HCT116 (cell line): ENCODE results near the gene CUL4A. TPM values are rescaled to one million over a fixed set of nuclear protein-coding genes. Genes with fewer than 3 reads are reported as not detected.
A peak's percentile ranks its signal among the peaks of the same experiment; 100 is the strongest.

Experiments used
- ATAC-seq: fragments of 200-7000 bp; cut with Tn5 transposase; 2 replicates; pipeline ENCODE4 v1.9.1; 2020; ENCODE audit warnings: mild to moderate bottlenecking, moderate library complexity
- BruUV-seq: library from RNA; stranded (reverse); fragments of 400-500 nt; replicated peaks from 2 replicates; lab custom pipeline; 2021; lab: Mats Ljungman, UMichigan
- CTCF ChIA-PET: fragments of 300-600 bp; sonication (Branson Sonifier 250); formaldehyde crosslinking; loops from one replicate; lab custom pipeline; 2021; ENCODE audit warnings: antibody characterized with exemption; lab: Charles Lee
- POLR2A ChIA-PET: fragments of 300-600, 350-600 bp; sonication (Branson Sonifier 250); formaldehyde crosslinking; loops from one replicate; lab custom pipeline; 2021; ENCODE audit warnings: antibody characterized with exemption; lab: Charles Lee
- RAD21 ChIA-PET, 2 experiments: fragments of 300-600 bp; sonication (Branson Sonifier 250); formaldehyde crosslinking; loops; one replicate each; lab custom pipeline; 2023; ENCODE audit warnings: low total read pairs in 2 of 2; ENCODE audit not compliant: uncharacterized antibody in 2 of 2, unreplicated experiment in 2 of 2, low non-redundant PET in 1 of 2; lab: Charles Lee
- DNase-seq: peaks from one replicate; pipeline ENCODE4 v3.0.0-alpha.2; 2010; ENCODE audit warnings: low read depth, low spot score
- H2AFZ ChIP-seq: fragments of 200-600 bp; shearing (Covaris generic), sonication (generic); 2 replicates; pipeline ENCODE4 v1.6.1; 2017; ENCODE audit warnings: low read depth, mixed run types, mixed read lengths, antibody characterized with exemption, low read length; ENCODE audit not compliant: poor library complexity, severe bottlenecking
- H3K27ac ChIP-seq: 2 replicates; pipeline ENCODE4 v1.5.1; 2012; ENCODE audit warnings: low read depth, low read length
- H3K27me3 ChIP-seq: fragments of 200-600 bp; sonication (generic); 2 replicates; pipeline ENCODE4 v1.6.1; 2016; ENCODE audit warnings: mixed run types, low read length, mixed read lengths; ENCODE audit not compliant: insufficient read depth
- H3K36me3 ChIP-seq, 2 experiments: fragments of 200-500 bp in 1 of 2; fragments of 200-600 bp in 1 of 2; sonication (Bioruptor generic) in 1 of 2; sonication (generic) in 1 of 2; 2 replicates each; pipeline versions ENCODE4 v1.5.1 to v1.6.1; 2014 to 2016; ENCODE audit warnings: low read length in 2 of 2, inconsistent platforms in 1 of 2, mixed read lengths in 1 of 2, mixed run types in 1 of 2; ENCODE audit not compliant: insufficient read depth in 2 of 2, control insufficient read depth in 1 of 2
- H3K4me1 ChIP-seq, 2 experiments: fragments of 200-600 bp in 1 of 2; sonication (generic) in 1 of 2; 2 replicates each; pipeline versions ENCODE4 v1.5.1 to v1.6.1; 2012 to 2017; ENCODE audit warnings: low read length in 2 of 2, inconsistent platforms in 1 of 2, mild to moderate bottlenecking in 1 of 2, mixed read lengths in 1 of 2, mixed run types in 1 of 2, moderate library complexity in 1 of 2; ENCODE audit not compliant: insufficient read depth in 2 of 2, control insufficient read depth in 1 of 2
- H3K4me2 ChIP-seq: fragments of 200-600 bp; sonication (generic); 2 replicates; pipeline ENCODE4 v1.6.1; 2017; ENCODE audit warnings: mixed run types, low read length, mixed read lengths
- H3K4me3 ChIP-seq, 2 experiments: fragments of 200-600 bp in 1 of 2; sonication (generic) in 1 of 2; replicated peaks in 1 of 2; 2 replicates each; pipeline ENCODE4 v1.5.1; 2011 to 2016; ENCODE audit warnings: low read length in 2 of 2, control low read depth in 1 of 2, low read depth in 1 of 2, mild to moderate bottlenecking in 1 of 2, mixed read lengths in 1 of 2, mixed run types in 1 of 2
- H3K79me2 ChIP-seq: fragments of 200-600 bp; sonication (generic); 2 replicates; pipeline ENCODE4 v1.6.1; 2017; ENCODE audit warnings: mild to moderate bottlenecking, mixed run types, low read length, moderate library complexity, mixed read lengths; ENCODE audit not compliant: insufficient read depth
- H3K9ac ChIP-seq: fragments of 200-600 bp; sonication (generic); 2 replicates; pipeline ENCODE4 v1.6.1; 2016; ENCODE audit warnings: low read length, mixed read lengths
- H3K9me2 ChIP-seq: fragments of 200-600 bp; sonication (generic), shearing (Covaris generic); 2 replicates; pipeline ENCODE4 v1.6.1; 2017; ENCODE audit warnings: mixed run types, mild to moderate bottlenecking, moderate library complexity; ENCODE audit not compliant: insufficient read depth
- H3K9me3 ChIP-seq, 2 experiments: fragments of 200-500 bp in 1 of 2; fragments of 200-600 bp in 1 of 2; sonication (Bioruptor generic) in 1 of 2; sonication (generic) in 1 of 2; 2 replicates each; pipeline ENCODE4 v1.6.1; 2014 to 2017; ENCODE audit warnings: low read length in 2 of 2, mixed read lengths in 2 of 2, inconsistent platforms in 1 of 2, low read depth in 1 of 2, mild to moderate bottlenecking in 1 of 2, mixed run types in 1 of 2, moderate library complexity in 1 of 2; ENCODE audit not compliant: control insufficient read depth in 1 of 2, insufficient read depth in 1 of 2
- H4K20me1 ChIP-seq: fragments of 200-600 bp; sonication (generic), shearing (Covaris generic); 2 replicates; pipeline ENCODE4 v1.6.1; 2017; ENCODE audit warnings: mixed run types, mild to moderate bottlenecking, moderate library complexity; ENCODE audit not compliant: insufficient read depth
- CEBPB ChIP-seq: IDR thresholded peaks from 2 replicates; pipeline ENCODE4 v1.6.1; 2012; ENCODE audit warnings: low read depth
- ELF1 ChIP-seq: IDR thresholded peaks from 2 replicates; pipeline ENCODE4 v1.6.1; 2012; ENCODE audit warnings: low read depth, borderline replicate concordance
- EZH2phosphoT487 ChIP-seq: fragments of 200-600 bp; IDR thresholded peaks from 2 replicates; pipeline ENCODE4 v1.6.1; 2018; ENCODE audit warnings: antibody characterized with exemption, borderline replicate concordance
- MAX ChIP-seq: IDR thresholded peaks from 2 replicates; pipeline ENCODE4 v1.6.1; 2012
- POLR2A ChIP-seq: IDR thresholded peaks from 2 replicates; pipeline ENCODE4 v1.7.0; 2011; ENCODE audit warnings: borderline replicate concordance; ENCODE audit not compliant: insufficient read depth, insufficient read length; ENCODE audit errors: extremely low read depth
- SP1 ChIP-seq: IDR thresholded peaks from 2 replicates; pipeline ENCODE4 v1.6.1; 2012; ENCODE audit warnings: low read depth
- SRF ChIP-seq: IDR thresholded peaks from 2 replicates; pipeline ENCODE4 v1.6.1; 2012; ENCODE audit warnings: low read depth
- TCF7L2 ChIP-seq: IDR thresholded peaks from 2 replicates; pipeline ENCODE4 v1.7.0; 2011; ENCODE audit warnings: borderline replicate concordance, inconsistent platforms; ENCODE audit not compliant: insufficient read depth, insufficient read length; ENCODE audit errors: extremely low read depth
- ZFX ChIP-seq: fragments of 450-650 bp; IDR thresholded peaks from 2 replicates; pipeline ENCODE4 v1.6.1; 2017
- intact Hi-C: fragments of 100-400 bp; cut with micrococcal nuclease; formaldehyde crosslinking; loops from 2 replicates; pipeline ENCODE4 v1.10.0; 2022
- total RNA-seq: library from RNA; stranded (reverse); gene quantifications from one replicate; pipeline ENCODE4 v1.2.1, GENCODE V29; 2021; ENCODE audit not compliant: unreplicated experiment

Gene CUL4A
- total RNA-seq, 1 experiment from 2014 or later: 76.5 TPM

- H3K9ac ChIP-seq: peak overlapping the region; percentile 27
- POLR2A ChIA-PET: no interaction called here
- intact Hi-C loops: no loop called here
- no peaks in the 10 kb centered on the region for H3K9me2 ChIP-seq
- RAD21 ChIA-PET: no interaction called here
- CTCF ChIA-PET: no interaction called here
- peaks cover 2 to 27% of the 10 kb centered on the region in 2 experiments; a peak in 2 of 4 replicates for H3K36me3 ChIP-seq
- peak; percentile 87 for ATAC-seq
- no peaks in the 10 kb centered on the region for H3K27me3 ChIP-seq
- peaks cover 100% of the 10 kb centered on the region for H3K79me2 ChIP-seq
- TF ChIP-seq TCF7L2 (peak; percentile 73), EZH2phosphoT487 (no peak)
- TF ChIP-seq, all 23 proteins: peak for 1
- Histone ChIP-seq H4K20me1 (peaks cover 10% of the 10 kb centered on the region; the same call in 1 of the 2 replicates), H3K4me3 (peak overlapping the region in 1 of 2 experiments; percentile 15; a peak in 1 of 4 replicates), H3K4me2 (peak overlapping the region; percentile 56), H3K9me3 (no peaks in the 10 kb centered on the region), H3K27ac (peak overlapping the region; percentile 64), H3K4me1 (peaks cover 20 to 29% of the 10 kb centered on the region in 2 experiments), H2AFZ (no peak overlapping the region)
- BruUV-seq: no TSS peak
- DNase-seq: peak; percentile 56
These were observed 7.0 kb downstream of the CUL4A start for GRCh38 chr13:113216254-113217048.

- no peak overlapping the region for H3K27ac ChIP-seq
- intact Hi-C loops: no loop called here
- H3K9ac ChIP-seq: no peak overlapping the region
- peaks cover 2 to 24% of the 10 kb centered on the region in 2 experiments; a peak in 2 of 4 replicates for H3K36me3 ChIP-seq
- H3K4me1 ChIP-seq: peaks cover 20 to 29% of the 10 kb centered on the region in 2 experiments
- no peak for TF ChIP-seq MAX
- TF ChIP-seq POLR2A: no peak
- no peak for TF ChIP-seq ELF1
- no peak for TF ChIP-seq SP1
- no peak for TF ChIP-seq ZFX
- no peak for TF ChIP-seq CEBPB
- no peak for TF ChIP-seq SRF
- POLR2A ChIA-PET: no interaction called here
- H4K20me1 ChIP-seq: peaks cover 10% of the 10 kb centered on the region; the same call in 1 of the 2 replicates
- H3K4me3 ChIP-seq: no peak overlapping the region
- no peak overlapping the region for H2AFZ ChIP-seq
- ATAC-seq: no peak
- no peaks in the 10 kb centered on the region for H3K9me3 ChIP-seq
- H3K9me2 ChIP-seq: no peaks in the 10 kb centered on the region
- H3K79me2 ChIP-seq: peaks cover 100% of the 10 kb centered on the region
- no peak overlapping the region for H3K4me2 ChIP-seq
- no TSS peak for BruUV-seq
- DNase-seq: no peak
- RAD21 ChIA-PET: no interaction called here
- H3K27me3 ChIP-seq: no peaks in the 10 kb centered on the region
- CTCF ChIA-PET: no interaction called here
These were observed 9.2 kb downstream of the CUL4A start for GRCh38 chr13:113218586-113218985.
